Gastrocnemius medialis (tissue), 4 donors: ENCODE measurements around the gene EHBP1L1. TPM values are rescaled to one million over a fixed set of nuclear protein-coding genes. Genes with fewer than 3 reads are reported as not detected.

Experiments
- ATAC-seq, 2 donors: fragments of 150-250 bp; one replicate each; pipeline ENCODE4 v1.9.1; 2016
- DNase-seq, 2 donors: peaks; one replicate each; pipeline ENCODE4 v3.0.0-alpha.2; 2019
- H3K27ac ChIP-seq, 4 donors: fragments of 200-600 bp; sonication (generic); 1 replicate in 1 of 4; 2 replicates in 3 of 4; pipeline ENCODE4 v1.5.1; 2016 to 2018; ENCODE audit warnings: mild to moderate bottlenecking in 2 of 4, moderate library complexity in 1 of 4
- H3K27me3 ChIP-seq, 3 donors: fragments of 200-600 bp; sonication (generic) in 2 of 3; 1 replicate in 1 of 3; 2 replicates in 2 of 3; pipeline versions ENCODE4 v1.5.1 to v1.6.0; 2016 to 2019; ENCODE audit warnings: mild to moderate bottlenecking in 1 of 3, moderate library complexity in 1 of 3
- H3K36me3 ChIP-seq, 2 donors: fragments of 200-600 bp; sonication (generic) in 1 of 2; one replicate each; pipeline ENCODE4 v1.5.1; 2017 to 2018
- H3K4me1 ChIP-seq, 2 donors: fragments of 200-600 bp; sonication (generic) in 1 of 2; one replicate each; pipeline ENCODE4 v1.5.1; 2016 to 2017; ENCODE audit warnings: mild to moderate bottlenecking in 2 of 2
- H3K4me3 ChIP-seq, 4 donors: fragments of 200-600 bp; sonication (generic) in 3 of 4; 1 replicate in 1 of 4; 2 replicates in 3 of 4; pipeline ENCODE4 v1.5.1; 2016 to 2019; ENCODE audit warnings: mild to moderate bottlenecking in 2 of 4
- H3K9me3 ChIP-seq, 3 donors: fragments of 200-600 bp; sonication (generic) in 2 of 3; 1 replicate in 1 of 3; 2 replicates in 2 of 3; pipeline ENCODE4 v1.5.1; 2016 to 2019
- CTCF ChIP-seq, 5 experiments: fragments of 450-650 bp in 3 of 5; fragments of 200-600 bp in 2 of 5; sonication (generic) in 2 of 5; IDR thresholded peaks in 4 of 5; conservative IDR thresholded peaks in 1 of 5; 1 replicate in 4 of 5; 2 replicates in 1 of 5; pipeline ENCODE4 v1.5.1; 2016 to 2019; ENCODE audit warnings: antibody characterized with exemption in 5 of 5, mild to moderate bottlenecking in 3 of 5, moderate library complexity in 3 of 5
- POLR2A ChIP-seq, 2 donors: fragments of 450-650 bp; IDR thresholded peaks; one replicate each; pipeline ENCODE4 v1.6.1; 2017; ENCODE audit warnings: antibody characterized with exemption in 2 of 2, mild to moderate bottlenecking in 2 of 2, moderate library complexity in 2 of 2
- in situ Hi-C, 4 donors: fragments of 200-750 bp; cut with MboI; loops; one replicate each; pipeline versions ENCODE4 v1.15.0 to v1.8.0; 2017; ENCODE audit warnings: low sequenced_read_pairs in 4 of 4
- intact Hi-C: fragments of 100-400 bp; cut with DNase I; formaldehyde crosslinking; loops from one replicate; pipeline ENCODE4 v1.15.1; 2023; ENCODE audit warnings: low total_unique reads
- total RNA-seq, 4 donors: library from RNA; depleted of rRNA; stranded (reverse); fragments of >200 nt; gene quantifications; one replicate each; pipeline versions ENCODE4 v1.1.0 to v1.2.3, GENCODE V29; 2016

Gene EHBP1L1
- total RNA-seq, 4 donors from 2014 or later: 191 to 374 (median 250) TPM

DNA sequence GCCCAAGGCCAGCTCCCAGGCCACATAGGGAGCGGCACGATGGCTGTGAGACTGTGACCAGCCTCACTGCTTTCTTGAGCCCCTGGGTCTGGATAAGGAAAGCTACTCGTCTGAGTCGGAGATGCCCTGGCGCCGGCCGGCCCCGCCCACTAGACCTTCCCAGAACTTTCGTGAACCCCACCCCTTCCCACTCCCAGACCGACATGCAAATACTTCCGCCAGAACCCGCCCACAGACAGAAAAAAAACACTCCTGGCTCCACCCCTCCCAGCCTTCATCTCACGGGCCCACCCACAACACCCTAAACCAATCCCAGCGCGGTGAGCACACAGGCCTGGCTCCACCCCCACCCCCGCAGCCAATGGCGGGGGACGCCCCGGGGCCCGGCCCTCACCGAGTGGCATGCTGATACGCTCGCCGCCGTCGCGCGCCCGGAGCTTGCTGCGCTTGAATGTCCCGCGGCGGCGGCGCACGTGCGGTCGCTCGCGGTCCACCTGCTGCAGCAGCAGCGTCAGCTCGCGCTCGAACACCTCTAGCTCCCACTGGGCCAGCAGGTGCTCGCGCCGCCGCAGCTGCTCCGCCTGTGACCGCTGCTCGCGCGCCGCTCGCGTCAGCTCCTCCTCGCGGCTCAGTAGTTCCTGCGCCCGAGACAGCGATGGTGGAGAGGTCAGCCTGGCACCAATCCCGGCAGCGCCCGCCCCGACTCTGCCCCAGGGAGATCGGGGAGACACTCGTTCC, 31.2 kb downstream of the EHBP1L1 start:
- peaks cover 28 to 40% of the 10 kb centered on the region in 2 donors for H3K4me1 ChIP-seq
- H3K36me3 ChIP-seq: peaks cover 0 to 30% of the 10 kb centered on the region in 2 donors
- peak; percentile 91 to 95 for ATAC-seq

GRCh38 chr11:65607614-65608426, 32.0 kb downstream of the EHBP1L1 start:
- H3K9me3 ChIP-seq: no peaks in the 10 kb centered on the region
- peaks cover 36 to 47% of the 10 kb centered on the region in 2 donors for H3K4me1 ChIP-seq
- peak overlapping the region; percentile 45 to 70 (median 48) for H3K4me3 ChIP-seq
- H3K36me3 ChIP-seq: peaks cover 0 to 30% of the 10 kb centered on the region in 2 donors
- DNase-seq: no peak
- TF ChIP-seq POLR2A (IDR thresholded peaks at IDR 0.05) (no peak), CTCF (IDR thresholded peaks at IDR 0.05 in 4 of 5, conservative IDR thresholded peaks at IDR 0.05 in 1 of 5) (no peak)
- intact Hi-C loops: no loop called here
- in situ Hi-C loops: no loop called here
- H3K27me3 ChIP-seq: no peaks in the 10 kb centered on the region
- H3K27ac ChIP-seq: peak overlapping the region; percentile 79 to 92 (median 82)
- no peak for ATAC-seq

More for the DNA sequence above, 31.2 kb downstream of the EHBP1L1 start:
- intact Hi-C loops: no loop called here
- peak overlapping the region; percentile 79 to 92 (median 82) for H3K27ac ChIP-seq
- peak overlapping the region; percentile 45 to 70 (median 48) for H3K4me3 ChIP-seq
- H3K27me3 ChIP-seq: no peaks in the 10 kb centered on the region
- in situ Hi-C loops: no loop called here
- H3K9me3 ChIP-seq: no peaks in the 10 kb centered on the region
- TF ChIP-seq POLR2A (IDR thresholded peaks at IDR 0.05): no peak
- no peak for TF ChIP-seq CTCF (IDR thresholded peaks at IDR 0.05 in 4 of 5, conservative IDR thresholded peaks at IDR 0.05 in 1 of 5)
- DNase-seq: peak; percentile 93 to 96

GRCh38 chr11:65609229-65609628, 33.4 kb downstream of the EHBP1L1 start:
- no peak for TF ChIP-seq POLR2A (IDR thresholded peaks at IDR 0.05)
- TF ChIP-seq CTCF (IDR thresholded peaks at IDR 0.05 in 4 of 5, conservative IDR thresholded peaks at IDR 0.05 in 1 of 5): no peak
- DNase-seq: no peak
- Histone ChIP-seq H3K27me3 (no peaks in the 10 kb centered on the region), H3K4me3 (no peak overlapping the region), H3K4me1 (peaks cover 38 to 59% of the 10 kb centered on the region in 2 donors), H3K27ac (peak overlapping the region; percentile 11 to 93 (median 54)), H3K9me3 (no peaks in the 10 kb centered on the region), H3K36me3 (peaks cover 0 to 17% of the 10 kb centered on the region in 2 donors)
- in situ Hi-C loops: no loop called here
- intact Hi-C loops: no loop called here
- ATAC-seq: no peak

DNA sequence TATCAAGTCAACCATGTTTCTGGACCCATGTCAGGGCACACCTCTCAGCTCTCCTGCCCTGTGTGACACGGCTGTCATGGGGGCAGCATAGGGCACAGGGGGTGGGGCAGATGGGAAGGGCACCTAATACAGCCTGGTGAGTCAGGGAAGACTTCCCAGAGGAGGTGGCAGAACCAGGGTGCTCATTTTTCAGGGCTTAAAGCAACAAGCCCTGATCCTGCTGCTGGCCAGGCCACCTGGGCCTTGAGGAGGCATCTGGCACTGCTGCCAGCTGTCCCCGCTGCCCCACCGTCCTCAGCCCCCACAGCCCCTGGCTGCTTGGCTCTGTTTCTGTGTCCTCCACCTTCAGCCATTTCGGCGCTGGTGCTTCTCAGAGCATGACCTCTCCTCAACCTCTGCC, 33.8 kb downstream of the EHBP1L1 start:
- H3K36me3 ChIP-seq: peaks cover 0 to 14% of the 10 kb centered on the region in 2 donors
- no peak for ATAC-seq
- intact Hi-C loops: no loop called here
- no peaks in the 10 kb centered on the region for H3K27me3 ChIP-seq
- peak overlapping the region; percentile 11 to 93 (median 54) for H3K27ac ChIP-seq
- in situ Hi-C loops: no loop called here
- TF ChIP-seq CTCF (IDR thresholded peaks at IDR 0.05 in 4 of 5, conservative IDR thresholded peaks at IDR 0.05 in 1 of 5) (no peak), POLR2A (IDR thresholded peaks at IDR 0.05) (no peak)
- no peak for DNase-seq
- no peaks in the 10 kb centered on the region for H3K9me3 ChIP-seq
- H3K4me3 ChIP-seq: no peak overlapping the region
- peaks cover 38 to 59% of the 10 kb centered on the region in 2 donors for H3K4me1 ChIP-seq
